WTC11 (cell line): ENCODE measurements around the gene LGALS3. TPM values are rescaled to one million over a fixed set of nuclear protein-coding genes. Genes with fewer than 3 reads are reported as not detected.

Experiments used
- ATAC-seq: fragments of 200-7000 bp; cut with Tn5 transposase; 2 replicates; pipeline ENCODE4 v1.10.0; 2021; ENCODE audit warnings: mild to moderate bottlenecking, moderate library complexity
- CTCF ChIA-PET: fragments of 300-600 bp; sonication (Branson Sonifier 250); formaldehyde crosslinking; loops from one replicate; lab custom pipeline; 2021; ENCODE audit warnings: antibody characterized with exemption; lab: Charles Lee
- POLR2A ChIA-PET: fragments of 350-600 bp; sonication (Branson Sonifier 250); formaldehyde crosslinking; loops from one replicate; lab custom pipeline; 2021; ENCODE audit warnings: antibody characterized with exemption; lab: Charles Lee
- DNase-seq: peaks from one replicate; pipeline ENCODE4 v3.0.0; 2021; ENCODE audit warnings: low spot score
- H3K27ac Mint-ChIP-seq: 2 replicates; pipeline ENCODE4 v1.8.0; 2021; ENCODE audit warnings: mixed read lengths
- H3K27me3 Mint-ChIP-seq: 2 replicates; pipeline ENCODE4 v1.8.0; 2021; ENCODE audit warnings: low read depth, mild to moderate bottlenecking, moderate library complexity, mixed read lengths
- H3K36me3 Mint-ChIP-seq: 2 replicates; pipeline ENCODE4 v1.8.0; 2021; ENCODE audit warnings: mixed read lengths
- H3K4me1 Mint-ChIP-seq: 2 replicates; pipeline ENCODE4 v1.8.0; 2022; ENCODE audit warnings: mixed read lengths
- H3K4me3 Mint-ChIP-seq: 2 replicates; pipeline ENCODE4 v1.8.0; 2021; ENCODE audit warnings: mild to moderate bottlenecking, moderate library complexity, mixed read lengths
- H3K9me3 Mint-ChIP-seq: 2 replicates; pipeline ENCODE4 v1.8.0; 2021; ENCODE audit warnings: mixed read lengths
- CTCF ChIP-seq: fragments of 200-600 bp; IDR thresholded peaks from 2 replicates; pipeline ENCODE4 v1.8.0; 2022; ENCODE audit warnings: antibody characterized with exemption
- ELF4 ChIP-seq: sonication (generic); formaldehyde crosslinking; IDR thresholded peaks from 2 replicates; pipeline ENCODE4 v1.8.1; 2022; ENCODE audit warnings: low read depth, mild to moderate bottlenecking, moderate library complexity, missing genetic modification reagents
- EMX1 ChIP-seq: fragments of 250-450 bp; sonication (Bioruptor Pico); IDR thresholded peaks from 2 replicates; pipeline ENCODE4 v1.8.0; 2021; ENCODE audit warnings: mild to moderate bottlenecking
- ESRRA ChIP-seq: sonication (generic); formaldehyde crosslinking; IDR thresholded peaks from 2 replicates; pipeline ENCODE4 v1.8.1; 2022; ENCODE audit warnings: mild to moderate bottlenecking, missing genetic modification reagents, borderline replicate concordance
- ETV6 ChIP-seq: sonication (generic); formaldehyde crosslinking; IDR thresholded peaks from 2 replicates; pipeline ENCODE4 v1.8.1; 2022; ENCODE audit warnings: mild to moderate bottlenecking, missing genetic modification reagents
- FOXJ3 ChIP-seq: sonication (generic); formaldehyde crosslinking; IDR thresholded peaks from 2 replicates; pipeline ENCODE4 v1.9.0; 2021; ENCODE audit warnings: missing genetic modification reagents, mild to moderate bottlenecking, borderline replicate concordance
- GABPB1 ChIP-seq: sonication (generic); formaldehyde crosslinking; IDR thresholded peaks from 2 replicates; pipeline ENCODE4 v1.8.1; 2023; ENCODE audit warnings: mild to moderate bottlenecking, missing genetic modification reagents
- HMGA2 ChIP-seq: fragments of 250-450 bp; sonication (Bioruptor Pico); IDR thresholded peaks from 2 replicates; pipeline ENCODE4 v1.4.0; 2021; ENCODE audit warnings: mild to moderate bottlenecking, moderate library complexity
- HMGXB4 ChIP-seq: sonication (generic); formaldehyde crosslinking; IDR thresholded peaks from 2 replicates; pipeline ENCODE4 v1.8.1; 2023; ENCODE audit warnings: mild to moderate bottlenecking, moderate library complexity, missing genetic modification reagents
- IRF2 ChIP-seq: sonication (generic); formaldehyde crosslinking; IDR thresholded peaks from 2 replicates; pipeline ENCODE4 v1.8.0; 2022; ENCODE audit warnings: low read depth, missing genetic modification reagents, borderline replicate concordance
- KAT7 ChIP-seq: sonication (generic); formaldehyde crosslinking; IDR thresholded peaks from 2 replicates; pipeline ENCODE4 v1.8.1; 2023; ENCODE audit warnings: missing genetic modification reagents, mild to moderate bottlenecking, borderline replicate concordance
- MAX ChIP-seq: sonication (generic); formaldehyde crosslinking; IDR thresholded peaks from 2 replicates; pipeline ENCODE4 v1.8.0; 2022; ENCODE audit warnings: mild to moderate bottlenecking, missing genetic modification reagents
- MLX ChIP-seq: sonication (generic); formaldehyde crosslinking; IDR thresholded peaks from 2 replicates; pipeline ENCODE4 v1.8.1; 2023; ENCODE audit warnings: mild to moderate bottlenecking, missing genetic modification reagents, moderate library complexity
- NFE2L1 ChIP-seq: sonication (generic); formaldehyde crosslinking; IDR thresholded peaks from 2 replicates; pipeline ENCODE4 v1.8.1; 2023; ENCODE audit warnings: missing genetic modification reagents
- PREB ChIP-seq: sonication (generic); formaldehyde crosslinking; IDR thresholded peaks from 2 replicates; pipeline ENCODE4 v1.8.1; 2022; ENCODE audit warnings: mild to moderate bottlenecking, missing genetic modification reagents, moderate library complexity, borderline replicate concordance
- SP1 ChIP-seq: sonication (generic); formaldehyde crosslinking; conservative IDR thresholded peaks from 2 replicates; pipeline ENCODE4 v1.8.1; 2022; ENCODE audit warnings: missing genetic modification reagents
- USF1 ChIP-seq: sonication (generic); formaldehyde crosslinking; IDR thresholded peaks from 2 replicates; pipeline ENCODE4 v1.8.0; 2022; ENCODE audit warnings: mild to moderate bottlenecking, missing genetic modification reagents
- ZMAT4 ChIP-seq: fragments of 250-450 bp; sonication (Bioruptor Pico); IDR thresholded peaks from 2 replicates; pipeline ENCODE4 v1.9.0; 2021; ENCODE audit warnings: mild to moderate bottlenecking
- ZNF121 ChIP-seq: sonication (generic); formaldehyde crosslinking; IDR thresholded peaks from 2 replicates; pipeline ENCODE4 v1.8.0; 2023; ENCODE audit warnings: missing genetic modification reagents
- ZNF138 ChIP-seq: sonication (generic); formaldehyde crosslinking; conservative IDR thresholded peaks from 2 replicates; pipeline ENCODE4 v1.8.1; 2022; ENCODE audit warnings: mild to moderate bottlenecking, moderate library complexity, missing genetic modification reagents
- ZNF232 ChIP-seq: sonication (generic); formaldehyde crosslinking; IDR thresholded peaks from 2 replicates; pipeline ENCODE4 v1.8.0; 2022; ENCODE audit warnings: mild to moderate bottlenecking, missing genetic modification reagents
- ZNF281 ChIP-seq: sonication (generic); formaldehyde crosslinking; IDR thresholded peaks from 2 replicates; pipeline ENCODE4 v1.8.0; 2023; ENCODE audit warnings: mild to moderate bottlenecking, missing genetic modification reagents
- ZNF396 ChIP-seq: fragments of 250-450 bp; sonication (Bioruptor Pico); IDR thresholded peaks from 2 replicates; pipeline ENCODE4 v1.8.0; 2021; ENCODE audit warnings: mild to moderate bottlenecking, moderate library complexity, borderline replicate concordance
- ZNF671 ChIP-seq: fragments of 250-450 bp; sonication (Bioruptor Pico); IDR thresholded peaks from 2 replicates; pipeline ENCODE4 v1.8.0; 2021; ENCODE audit warnings: mild to moderate bottlenecking
- ZSCAN18 ChIP-seq: fragments of 250-450 bp; sonication (Bioruptor Pico); IDR thresholded peaks from 2 replicates; pipeline ENCODE4 v2.1.2; 2022; ENCODE audit warnings: mild to moderate bottlenecking, moderate library complexity
- total RNA-seq: library from RNA; stranded (reverse); gene quantifications from 3 replicates; pipeline ENCODE4 v1.2.3, GENCODE V29; 2021

Gene LGALS3
- total RNA-seq, 1 experiment from 2014 or later: 5.8 TPM

- Mint-ChIP-seq H3K4me3 (no peak overlapping the region), H3K9me3 (no peaks in the 10 kb centered on the region), H3K4me1 (peaks cover 33% of the 10 kb centered on the region), H3K27me3 (no peaks in the 10 kb centered on the region; the same call in 1 of the 2 replicates), H3K27ac (no peak overlapping the region), H3K36me3 (no peaks in the 10 kb centered on the region)
- TF ChIP-seq ZSCAN18 (CRISPR knock-in tag) (no peak), PREB (CRISPR knock-in tag) (no peak), ZNF396 (no peak), ZNF281 (CRISPR knock-in tag) (no peak), ZMAT4 (CRISPR knock-in tag) (no peak), ZNF121 (CRISPR knock-in tag) (no peak), ZNF671 (CRISPR knock-in tag) (no peak), ZNF138 (no peak), ZNF232 (CRISPR knock-in tag) (no peak), HMGXB4 (CRISPR knock-in tag) (no peak), NFE2L1 (CRISPR knock-in tag) (no peak)
- ATAC-seq (no peak), DNase-seq (no peak)
- POLR2A ChIA-PET: interaction anchor here (0.7 kb wide), 1 partner anchor 49 kb away, joined by 3 read pairs; no protein-coding TSS in a partner anchor
- CTCF ChIA-PET: no interaction called here
These were observed 29.3 kb upstream of the LGALS3 start for GRCh38 chr14:55099756-55100155.

GRCh38 chr14:55101698-55102097 lies 27.4 kb upstream of the LGALS3 start:
- Mint-ChIP-seq H3K36me3 (no peaks in the 10 kb centered on the region), H3K27ac (no peak overlapping the region), H3K27me3 (no peaks in the 10 kb centered on the region; the same call in 1 of the 2 replicates), H3K4me1 (peaks cover 32% of the 10 kb centered on the region), H3K9me3 (no peaks in the 10 kb centered on the region), H3K4me3 (no peak overlapping the region)
- CTCF ChIA-PET: no interaction called here
- DNase-seq (no peak), ATAC-seq (no peak)
- POLR2A ChIA-PET: interaction anchor here (0.7 kb wide), 2 partner anchors 16 to 106 kb away, joined by 3 to 4 read pairs; no protein-coding TSS in a partner anchor
- TF ChIP-seq ETV6 (CRISPR knock-in tag) (no peak), ZNF138 (no peak), KAT7 (no peak), MLX (CRISPR knock-in tag) (no peak), ELF4 (CRISPR knock-in tag) (no peak), CTCF (no peak), IRF2 (CRISPR knock-in tag) (no peak), EMX1 (CRISPR knock-in tag) (no peak), HMGA2 (CRISPR knock-in tag) (no peak), NFE2L1 (CRISPR knock-in tag) (no peak), USF1 (no peak), MAX (0 out of 2 replicates have a peak, but pooled peaks have one; percentile 8), ESRRA (CRISPR knock-in tag) (no peak), ZNF121 (CRISPR knock-in tag) (peak; percentile 86), ZNF671 (CRISPR knock-in tag) (no peak), SP1 (CRISPR knock-in tag) (no peak), GABPB1 (CRISPR knock-in tag) (no peak), FOXJ3 (CRISPR knock-in tag) (no peak)
